ENCODE results near the gene SMYD2. TPM values are rescaled to one million over a fixed set of nuclear protein-coding genes. Genes with fewer than 3 reads are reported as not detected.

The SMYD2 gene
- total and polyA plus RNA-seq, 11 donors: 157 to 406 (median 324) TPM

DNA sequence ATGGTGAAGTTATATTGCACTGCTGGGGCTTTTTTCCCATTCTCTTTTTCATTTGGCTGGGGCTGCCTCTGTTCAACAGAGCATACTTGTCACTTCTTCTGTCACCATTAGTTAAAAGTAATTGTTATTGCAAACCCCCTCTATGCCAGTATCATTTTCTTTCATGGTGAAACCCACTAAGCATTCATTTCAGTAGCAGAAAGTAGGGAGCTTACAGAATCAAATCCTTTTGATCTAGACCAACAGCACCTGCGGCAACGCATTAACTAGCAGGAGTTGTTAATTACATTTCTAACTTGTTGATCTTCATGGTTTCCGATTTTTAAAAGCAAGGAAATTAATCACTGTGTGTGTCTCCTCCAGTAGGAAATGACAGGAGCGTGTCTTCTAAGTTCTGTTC is 15.0 kb downstream of the SMYD2 start:
- no peak for ATAC-seq
- H3K36me3 ChIP-seq: no peaks in the 10 kb centered on the region
- no peak for DNase-seq
- peaks cover 0 to 47% (median 23%) of the 10 kb centered on the region in 12 donors for H3K4me1 ChIP-seq
- intact Hi-C loops (cut with DNase I): no loop called here
- WGBS, 4 donors: 46 to 60% (median 53%) methylated on average over 4 of the region's 4 CpGs
- H3K27me3 ChIP-seq: no peaks in the 10 kb centered on the region
- H3K4me3 ChIP-seq: no peak overlapping the region
- H3K27ac ChIP-seq: peak overlapping the region in 1 of 12 donors; percentile 37
- TF ChIP-seq, protein P1, sequence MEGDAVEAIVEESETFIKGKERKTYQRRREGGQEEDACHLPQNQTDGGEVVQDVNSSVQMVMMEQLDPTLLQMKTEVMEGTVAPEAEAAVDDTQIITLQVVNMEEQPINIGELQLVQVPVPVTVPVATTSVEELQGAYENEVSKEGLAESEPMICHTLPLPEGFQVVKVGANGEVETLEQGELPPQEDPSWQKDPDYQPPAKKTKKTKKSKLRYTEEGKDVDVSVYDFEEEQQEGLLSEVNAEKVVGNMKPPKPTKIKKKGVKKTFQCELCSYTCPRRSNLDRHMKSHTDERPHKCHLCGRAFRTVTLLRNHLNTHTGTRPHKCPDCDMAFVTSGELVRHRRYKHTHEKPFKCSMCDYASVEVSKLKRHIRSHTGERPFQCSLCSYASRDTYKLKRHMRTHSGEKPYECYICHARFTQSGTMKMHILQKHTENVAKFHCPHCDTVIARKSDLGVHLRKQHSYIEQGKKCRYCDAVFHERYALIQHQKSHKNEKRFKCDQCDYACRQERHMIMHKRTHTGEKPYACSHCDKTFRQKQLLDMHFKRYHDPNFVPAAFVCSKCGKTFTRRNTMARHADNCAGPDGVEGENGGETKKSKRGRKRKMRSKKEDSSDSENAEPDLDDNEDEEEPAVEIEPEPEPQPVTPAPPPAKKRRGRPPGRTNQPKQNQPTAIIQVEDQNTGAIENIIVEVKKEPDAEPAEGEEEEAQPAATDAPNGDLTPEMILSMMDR (IDR thresholded peaks at IDR 0.05): no peak
- no peaks in the 10 kb centered on the region for H3K9me3 ChIP-seq

DNA sequence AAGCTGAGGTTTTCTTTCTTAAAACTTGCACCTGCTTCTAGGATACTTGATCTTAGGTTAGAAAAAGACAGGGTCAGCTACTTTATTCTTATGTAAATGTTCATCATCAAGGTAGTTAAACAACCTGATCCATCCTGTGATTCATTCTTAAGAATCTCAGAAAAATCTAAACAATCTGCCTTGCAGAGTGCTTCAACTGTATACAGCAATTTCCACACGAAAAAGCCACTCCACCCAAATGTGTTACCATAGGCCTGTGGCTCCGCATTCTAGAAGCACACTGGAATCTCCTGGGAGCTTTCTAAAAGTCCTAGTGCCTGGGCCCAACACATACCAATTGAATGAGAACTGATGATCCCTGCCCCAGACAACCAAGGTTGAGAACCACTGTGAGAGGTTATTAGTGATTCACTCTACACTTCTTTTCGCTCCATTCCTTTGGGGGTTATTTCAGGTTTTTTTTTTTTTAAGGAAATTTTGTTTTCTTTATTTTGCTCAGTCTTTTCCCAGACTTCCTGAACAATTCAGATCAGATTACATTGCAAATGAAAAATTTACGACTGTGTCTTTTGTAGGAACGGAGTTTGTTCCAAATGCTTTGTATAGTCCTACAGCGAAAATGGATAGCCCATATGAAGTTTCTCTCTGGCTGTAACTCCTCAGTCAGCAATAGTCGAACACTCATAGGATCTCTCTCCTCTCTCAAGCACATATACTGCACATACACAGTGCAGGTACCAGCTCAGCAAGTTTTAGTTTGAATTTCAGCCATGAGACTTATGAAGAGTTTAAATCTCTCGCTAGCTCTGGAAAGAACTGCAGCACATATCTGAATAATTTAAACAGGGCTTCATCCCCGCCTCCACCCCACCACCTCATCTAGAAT is 16.1 kb downstream of the SMYD2 start:
- no peak for TF ChIP-seq POLR2A (IDR thresholded peaks at IDR 0.05)
- TF ChIP-seq, protein P1 (IDR thresholded peaks at IDR 0.05): no peak
- H3K36me3 ChIP-seq: no peaks in the 10 kb centered on the region
- WGBS, 4 donors: 59 to 65% (median 64%) methylated on average over 9 of the region's 9 CpGs
- H3K4me1 ChIP-seq: peaks cover 0 to 41% (median 20%) of the 10 kb centered on the region in 12 donors
- ATAC-seq (peak; percentile 46 to 69 (median 60)), DNase-seq (no peak)
- H3K27me3 ChIP-seq: no peaks in the 10 kb centered on the region
- no peak overlapping the region for H3K4me3 ChIP-seq
- intact Hi-C loops (cut with DNase I): no loop called here
- peak overlapping the region in 8 of 12 donors; percentile 18 to 54 (median 34) for H3K27ac ChIP-seq
- no peaks in the 10 kb centered on the region for H3K9me3 ChIP-seq

DNA sequence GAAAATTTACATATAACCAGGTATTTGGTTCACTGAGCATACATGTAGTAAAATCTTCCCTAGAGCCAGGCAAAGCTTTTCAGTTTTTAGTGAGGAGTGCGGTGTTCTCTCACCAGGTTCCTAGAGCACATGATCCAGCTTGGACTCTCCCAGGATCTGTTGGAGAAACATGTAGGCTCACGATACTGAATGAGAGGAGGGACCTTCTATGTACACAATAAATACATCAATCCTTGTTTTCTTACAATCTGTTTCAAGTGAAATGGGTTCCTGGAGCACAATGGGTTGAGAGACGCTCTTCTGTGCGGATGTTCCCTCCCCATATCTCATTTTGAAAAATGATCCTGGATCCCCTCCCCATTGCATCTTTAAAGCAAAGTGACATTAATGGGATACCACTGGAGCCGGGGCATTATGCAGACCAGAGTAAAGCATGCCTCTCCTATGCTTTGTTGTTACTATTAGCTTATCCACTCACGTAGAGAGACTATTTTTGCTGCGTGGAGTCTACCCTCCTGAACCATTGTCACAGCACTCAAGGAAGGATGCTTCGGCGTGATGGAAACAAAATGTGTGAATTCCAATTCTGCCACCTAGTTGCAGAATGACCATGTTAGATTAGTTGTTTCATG is 19.3 kb downstream of the SMYD2 start:
- no peak for DNase-seq
- Histone ChIP-seq H3K4me1 (peaks cover 0 to 63% (median 25%) of the 10 kb centered on the region in 12 donors), H3K9me3 (no peaks in the 10 kb centered on the region), H3K27ac (no peak overlapping the region), H3K27me3 (no peaks in the 10 kb centered on the region), H3K4me3 (no peak overlapping the region), H3K36me3 (peaks cover 0 to 5% (median 0%) of the 10 kb centered on the region in 9 donors)
- TF ChIP-seq POLR2A (IDR thresholded peaks at IDR 0.05): no peak
- TF ChIP-seq, protein P1 (IDR thresholded peaks at IDR 0.05): no peak
- 74 to 79% (median 76%) methylated on average over 9 of the region's 9 CpGs for WGBS, 4 donors
- intact Hi-C loops (cut with DNase I): loop anchor here in 1 of 10 donors (2.0 kb wide), 1 partner anchor 17 kb away; no protein-coding TSS in a partner anchor
- ATAC-seq: no peak

DNA sequence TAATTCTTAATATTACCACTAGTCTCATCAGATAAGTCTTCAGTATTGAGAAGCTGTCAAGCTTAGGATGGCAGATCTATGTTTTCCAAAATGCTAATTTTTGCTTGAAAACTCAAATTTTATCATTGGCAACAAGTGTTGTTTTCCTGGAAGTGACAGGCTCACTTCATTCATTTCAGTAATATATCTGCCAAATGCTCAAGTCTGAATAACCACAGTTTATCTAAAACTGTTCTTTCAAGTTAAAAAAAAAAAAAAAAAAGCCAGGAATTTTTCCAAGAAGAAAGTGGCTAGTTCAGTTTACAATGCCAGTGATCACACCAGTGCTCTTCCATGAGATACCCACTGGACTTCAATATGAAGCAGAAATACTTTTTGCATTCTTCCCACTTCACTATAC is 20.6 kb downstream of the SMYD2 start:
- no peak for TF ChIP-seq POLR2A (IDR thresholded peaks at IDR 0.05)
- TF ChIP-seq, protein P1 (IDR thresholded peaks at IDR 0.05): no peak
- Histone ChIP-seq H3K4me1 (peaks cover 0 to 63% (median 23%) of the 10 kb centered on the region in 12 donors), H3K27me3 (no peaks in the 10 kb centered on the region), H3K36me3 (peaks cover 0 to 11% (median 0%) of the 10 kb centered on the region in 9 donors), H3K27ac (no peak overlapping the region), H3K4me3 (no peak overlapping the region), H3K9me3 (no peaks in the 10 kb centered on the region)
- no peak for ATAC-seq
- no peak for DNase-seq
- intact Hi-C loops (cut with DNase I): loop anchor here in 1 of 10 donors (2.0 kb wide), 1 partner anchor 19 kb away; no protein-coding TSS in a partner anchor
